Measurements from ENCODE around the gene USP19. TPM values are rescaled to one million over a fixed set of nuclear protein-coding genes. Genes with fewer than 3 reads are reported as not detected.

The USP19 gene
- total RNA-seq (2013): 40.7 TPM
- polyA plus RNA-seq (10 to 100 TPM; 18.4 to 55.7 (median 24.1) TPM), polyA minus RNA-seq (42.9 and 52.6 TPM in 2 replicates), total RNA-seq (19.6 to 61.0 (median 38.2) reads per million in 11 experiments)

- intact Hi-C loops (cut with micrococcal nuclease): no loop called here
Observed at GRCh38 chr3:49120438-49121131, at the start of gene USP19. USP19 (minus strand) TSS chr3:49120823; CDS start chr3:49119145, 1,678 bp downstream.

More at GRCh38 chr3:49120438-49121131, at the start of gene USP19:
- peak within 1 kb of the TSS; percentile 85 to 94 (median 92) for H3K27ac Mint-ChIP-seq
- no peak for TF ChIP-seq CTCF (IDR thresholded peaks at IDR 0.05)
- Histone ChIP-seq H2AFZ (ENCODE audit: insufficient read depth, low read depth, low read length, poor library complexity, severe bottlenecking) (peak within 1 kb of the TSS; percentile 87), H3K27me3 (ENCODE audit: control insufficient read depth in 2 of 2, insufficient read depth in 2 of 2, low read length in 2 of 2) (no peaks in the 10 kb centered on the region), H3K4me1 (ENCODE audit: control insufficient read depth in 1 of 2, insufficient read depth in 2 of 2, low read length in 2 of 2) (peaks cover 16 to 23% of the 10 kb centered on the region in 2 donors), H3K9ac (ENCODE audit: insufficient read depth, low read length, poor library complexity, severe bottlenecking) (peak within 1 kb of the TSS; percentile 97), H4K20me1 (ENCODE audit: insufficient read depth, low read length) (peaks cover 8% of the 10 kb centered on the region), H3K9me3 (replicated peaks in 1 of 2; ENCODE audit: control insufficient read depth in 1 of 2, insufficient read depth in 1 of 2, low read length in 2 of 2) (no peaks in the 10 kb centered on the region), H3K27ac (ENCODE audit: low read depth in 1 of 2, low read length in 2 of 2) (peak within 1 kb of the TSS; percentile 93 to 95), H3K4me2 (replicated peaks; ENCODE audit: extremely low read depth, low read length, poor library complexity, severe bottlenecking) (peak within 1 kb of the TSS; percentile 87), H3K36me3 (replicated peaks in 1 of 2; ENCODE audit: control insufficient read depth in 1 of 2, insufficient read depth in 2 of 2, low read length in 2 of 2) (peaks cover 35 to 38% of the 10 kb centered on the region in 2 donors), H3K79me2 (ENCODE audit: insufficient read depth, low read length) (peaks cover 27% of the 10 kb centered on the region), H3K4me3 (replicated peaks in 1 of 3; ENCODE audit: low read depth in 2 of 3, low read length in 3 of 3) (peak within 1 kb of the TSS; percentile 73 to 97 (median 91))
- H3K36me3 Mint-ChIP-seq: peaks cover 27 to 33% of the 10 kb centered on the region in 2 donors
- H3K4me3 Mint-ChIP-seq: peak within 1 kb of the TSS; percentile 81 to 88
- peak; percentile 91 to 93 (median 93) for DNase-seq
- under 1% methylated on average over 68 of the region's 70 CpGs for WGBS (ENCODE audit: insufficient coverage)
- H3K9me3 Mint-ChIP-seq: peaks cover 0 to 2% (median 0%) of the 10 kb centered on the region in 7 donors
- H3K4me1 Mint-ChIP-seq: peaks cover 11% of the 10 kb centered on the region
- H3K27me3 Mint-ChIP-seq (ENCODE audit: low read depth in 3 of 3): no peaks in the 10 kb centered on the region
